ENCODE measurements around the gene AP1M1. TPM values are rescaled to one million over a fixed set of nuclear protein-coding genes. Genes with fewer than 3 reads are reported as not detected.

AP1M1 gene
- total and polyA plus RNA-seq, 5 donors from 2014 or later = 108 to 161 (median 159) TPM

DNA sequence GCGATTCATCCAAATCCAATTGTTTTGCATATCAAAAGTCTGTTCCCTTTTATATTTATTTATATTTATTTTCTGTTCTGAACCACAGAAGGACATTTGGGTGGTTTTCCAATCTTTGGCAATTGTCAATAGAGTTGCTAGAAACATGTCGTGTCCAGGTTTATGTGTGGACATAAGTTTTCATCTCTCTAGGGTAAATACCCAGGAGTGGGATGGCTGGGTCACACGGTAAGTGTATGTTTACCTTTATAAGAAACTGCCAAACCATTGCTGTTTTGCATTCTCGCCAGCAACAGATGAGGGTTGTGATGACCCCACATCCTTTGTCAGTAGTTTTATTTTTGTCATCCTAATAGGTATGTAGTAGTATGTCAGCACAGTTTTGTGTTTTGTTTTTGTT, 12.5 kb downstream of the AP1M1 start:
- Histone ChIP-seq H3K36me3 (ENCODE audit: control insufficient read depth, insufficient read depth, low read length) (peaks cover 33% of the 10 kb centered on the region), H3K9me3 (ENCODE audit: control insufficient read depth in 2 of 2, low read length in 2 of 2) (no peaks in the 10 kb centered on the region), H3K4me1 (ENCODE audit: control insufficient read depth, insufficient read depth, low read length, poor library complexity, severe bottlenecking) (peaks cover 5% of the 10 kb centered on the region), H3K27me3 (ENCODE audit: control insufficient read depth, insufficient read depth, low read length) (no peaks in the 10 kb centered on the region), H3K27ac (ENCODE audit: insufficient read depth, low read length, poor library complexity, severe bottlenecking) (no peak overlapping the region), H3K4me3 (ENCODE audit: low read depth, low read length) (no peak overlapping the region)
- Mint-ChIP-seq H3K27ac (no peak overlapping the region), H3K9me3 (peaks cover 0 to 2% (median 0%) of the 10 kb centered on the region in 7 donors), H3K4me3 (no peak overlapping the region), H3K36me3 (peaks cover 51% of the 10 kb centered on the region), H3K27me3 (no peaks in the 10 kb centered on the region), H3K4me1 (peaks cover 15 to 64% (median 34%) of the 10 kb centered on the region in 4 donors)
- DNase-seq = no peak
- no peak for ATAC-seq (ENCODE audit: low read depth in 2 of 2)

DNA sequence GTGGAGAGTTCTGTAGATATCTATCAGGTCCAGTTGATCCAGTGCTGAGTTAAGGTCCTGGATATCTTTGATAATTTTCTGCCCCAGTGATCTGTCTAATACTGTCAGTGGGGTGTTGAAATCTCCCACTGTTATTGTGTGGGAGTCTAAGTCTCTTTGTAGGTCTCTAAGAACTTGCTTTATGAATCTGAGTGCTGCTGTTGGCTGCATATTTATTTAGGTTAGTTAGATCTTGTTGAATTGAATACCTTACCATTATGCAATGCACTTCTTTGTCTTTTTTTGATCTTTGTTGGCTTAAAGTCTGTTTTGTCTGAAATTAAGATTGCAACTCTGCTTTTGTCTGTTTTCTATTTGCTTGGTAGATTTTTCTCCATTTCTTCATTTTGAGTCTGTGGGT, 15.4 kb downstream of the AP1M1 start:
- Mint-ChIP-seq H3K36me3 (peaks cover 58% of the 10 kb centered on the region), H3K4me3 (peak overlapping the region in 3 of 4 donors; percentile 46 to 73 (median 62)), H3K27ac (peak overlapping the region; percentile 80 to 89 (median 82)), H3K9me3 (peaks cover 0 to 2% (median 0%) of the 10 kb centered on the region in 7 donors), H3K4me1 (peaks cover 22 to 81% (median 49%) of the 10 kb centered on the region in 4 donors), H3K27me3 (no peaks in the 10 kb centered on the region)
- Histone ChIP-seq H3K4me1 (ENCODE audit: control insufficient read depth, insufficient read depth, low read length, poor library complexity, severe bottlenecking) (peaks cover 29% of the 10 kb centered on the region), H3K9me3 (ENCODE audit: control insufficient read depth in 2 of 2, low read length in 2 of 2) (no peaks in the 10 kb centered on the region), H3K27ac (ENCODE audit: insufficient read depth, low read length, poor library complexity, severe bottlenecking) (no peak overlapping the region), H3K4me3 (ENCODE audit: low read depth, low read length) (no peak overlapping the region), H3K27me3 (ENCODE audit: control insufficient read depth, insufficient read depth, low read length) (no peaks in the 10 kb centered on the region), H3K36me3 (ENCODE audit: control insufficient read depth, insufficient read depth, low read length) (peaks cover 37% of the 10 kb centered on the region)
- DNase-seq = no peak
- no peak for ATAC-seq (ENCODE audit: low read depth in 2 of 2)

DNA sequence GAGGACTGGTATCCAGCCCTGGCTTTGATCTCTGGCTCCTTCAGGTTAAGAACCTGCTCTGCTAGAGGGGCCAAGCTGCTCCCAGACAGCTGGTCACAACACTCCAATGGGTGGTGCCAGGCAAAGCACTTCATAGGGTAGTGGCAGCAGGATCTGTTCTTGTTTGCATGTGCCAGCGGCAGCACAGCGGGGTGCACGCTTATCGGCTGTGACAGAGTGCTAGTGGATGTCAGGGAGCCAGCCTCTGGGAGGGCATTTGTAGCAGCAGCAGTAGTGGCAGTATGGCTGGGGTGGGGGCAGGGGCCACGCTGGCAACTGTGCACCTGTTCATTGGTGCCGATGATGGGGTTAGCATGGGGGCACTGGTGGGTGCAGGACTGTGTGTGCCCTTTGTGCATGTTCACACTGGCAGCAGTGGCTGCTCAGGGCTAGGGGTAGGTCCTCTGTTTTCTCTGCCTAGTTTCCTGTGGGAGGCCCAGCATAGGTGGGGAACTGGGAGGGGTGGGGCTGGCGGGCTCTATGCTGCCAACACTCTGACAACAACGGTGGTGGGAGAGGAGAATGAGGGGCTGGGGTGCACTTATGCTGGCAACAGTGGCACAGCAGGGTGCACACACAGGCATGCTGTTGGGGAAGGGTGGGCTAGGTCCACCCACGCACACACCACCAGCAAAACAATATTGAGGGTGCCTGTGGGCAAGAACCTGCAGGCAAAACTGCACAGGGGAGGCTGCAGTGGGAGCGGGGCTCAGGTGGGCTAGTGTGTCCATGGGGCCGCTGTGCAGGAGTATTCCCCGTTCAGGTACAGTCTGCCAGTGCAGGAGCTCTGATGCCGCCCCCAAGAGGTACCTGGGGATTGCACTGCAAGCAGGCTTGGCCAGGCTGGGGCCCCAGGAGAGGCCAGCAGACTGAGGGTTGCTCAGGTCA, 19.3 kb downstream of the AP1M1 start:
- Histone ChIP-seq H3K9me3 (ENCODE audit: control insufficient read depth in 2 of 2, low read length in 2 of 2) (peaks cover 19 to 26% of the 10 kb centered on the region in 2 experiments), H3K4me1 (ENCODE audit: control insufficient read depth, insufficient read depth, low read length, poor library complexity, severe bottlenecking) (peaks cover 30% of the 10 kb centered on the region), H3K27me3 (ENCODE audit: control insufficient read depth, insufficient read depth, low read length) (no peaks in the 10 kb centered on the region), H3K27ac (ENCODE audit: insufficient read depth, low read length, poor library complexity, severe bottlenecking) (peak overlapping the region; percentile 52), H3K4me3 (ENCODE audit: low read depth, low read length) (peak overlapping the region; percentile 13), H3K36me3 (ENCODE audit: control insufficient read depth, insufficient read depth, low read length) (peaks cover 42% of the 10 kb centered on the region)
- peaks cover 26 to 66% (median 42%) of the 10 kb centered on the region in 4 donors for H3K4me1 Mint-ChIP-seq
- peak; percentile 85 to 88 for ATAC-seq (ENCODE audit: low read depth in 2 of 2)
- no peaks in the 10 kb centered on the region for H3K27me3 Mint-ChIP-seq
- peaks cover 0 to 26% (median 4%) of the 10 kb centered on the region in 7 donors for H3K9me3 Mint-ChIP-seq
- peak overlapping the region; percentile 66 to 90 (median 81) for H3K4me3 Mint-ChIP-seq
- H3K27ac Mint-ChIP-seq = peak overlapping the region; percentile 83 to 96 (median 94)
- DNase-seq = peak in 2 of 3 donors; percentile 37 to 80
- H3K36me3 Mint-ChIP-seq = peaks cover 57% of the 10 kb centered on the region

GRCh38 chr19:16217716-16218451, 20.2 kb downstream of the AP1M1 start:
- H3K27me3 Mint-ChIP-seq = no peaks in the 10 kb centered on the region
- H3K27me3 ChIP-seq (ENCODE audit: control insufficient read depth, insufficient read depth, low read length) = no peaks in the 10 kb centered on the region
- H3K4me3 Mint-ChIP-seq = peak overlapping the region in 2 of 4 donors; percentile 45 to 48
- H3K36me3 ChIP-seq (ENCODE audit: control insufficient read depth, insufficient read depth, low read length) = peaks cover 50% of the 10 kb centered on the region
- H3K27ac Mint-ChIP-seq = peak overlapping the region; percentile 87 to 94 (median 89)
- peak overlapping the region; percentile 52 for H3K27ac ChIP-seq (ENCODE audit: insufficient read depth, low read length, poor library complexity, severe bottlenecking)
- peaks cover 0 to 31% (median 4%) of the 10 kb centered on the region in 7 donors for H3K9me3 Mint-ChIP-seq
- peaks cover 26% of the 10 kb centered on the region for H3K4me1 ChIP-seq (ENCODE audit: control insufficient read depth, insufficient read depth, low read length, poor library complexity, severe bottlenecking)
- H3K4me1 Mint-ChIP-seq = peaks cover 17 to 57% (median 34%) of the 10 kb centered on the region in 4 donors
- no peak overlapping the region for H3K4me3 ChIP-seq (ENCODE audit: low read depth, low read length)
- peaks cover 50% of the 10 kb centered on the region for H3K36me3 Mint-ChIP-seq
- DNase-seq (no peak), ATAC-seq (ENCODE audit: low read depth in 2 of 2) (no peak)
- peaks cover 22 to 26% of the 10 kb centered on the region in 2 experiments for H3K9me3 ChIP-seq (ENCODE audit: control insufficient read depth in 2 of 2, low read length in 2 of 2)

GRCh38 chr19:16218851-16219250, 21.1 kb downstream of the AP1M1 start:
- Mint-ChIP-seq H3K4me1 (peaks cover 13 to 51% (median 27%) of the 10 kb centered on the region in 4 donors), H3K9me3 (peaks cover 0 to 31% (median 4%) of the 10 kb centered on the region in 7 donors), H3K4me3 (peak overlapping the region in 3 of 4 donors; percentile 13 to 69 (median 45)), H3K27ac (peak overlapping the region; percentile 87 to 94 (median 89)), H3K27me3 (no peaks in the 10 kb centered on the region), H3K36me3 (peaks cover 50% of the 10 kb centered on the region)
- Histone ChIP-seq H3K27ac (ENCODE audit: insufficient read depth, low read length, poor library complexity, severe bottlenecking) (no peak overlapping the region), H3K27me3 (ENCODE audit: control insufficient read depth, insufficient read depth, low read length) (no peaks in the 10 kb centered on the region), H3K9me3 (ENCODE audit: control insufficient read depth in 2 of 2, low read length in 2 of 2) (peaks cover 22 to 26% of the 10 kb centered on the region in 2 experiments), H3K36me3 (ENCODE audit: control insufficient read depth, insufficient read depth, low read length) (peaks cover 57% of the 10 kb centered on the region), H3K4me1 (ENCODE audit: control insufficient read depth, insufficient read depth, low read length, poor library complexity, severe bottlenecking) (peaks cover 26% of the 10 kb centered on the region), H3K4me3 (ENCODE audit: low read depth, low read length) (no peak overlapping the region)
- no peak for DNase-seq
- no peak for ATAC-seq (ENCODE audit: low read depth in 2 of 2)

- Mint-ChIP-seq H3K4me3 (no peak overlapping the region), H3K27me3 (no peaks in the 10 kb centered on the region), H3K9me3 (peaks cover 0 to 31% (median 4%) of the 10 kb centered on the region in 7 donors), H3K27ac (peak overlapping the region in 1 of 3 donors; percentile 43), H3K36me3 (peaks cover 37% of the 10 kb centered on the region), H3K4me1 (peaks cover under 1 to 21% (median 7%) of the 10 kb centered on the region in 4 donors)
- no peak overlapping the region for H3K27ac ChIP-seq (ENCODE audit: insufficient read depth, low read length, poor library complexity, severe bottlenecking)
- no peak for ATAC-seq (ENCODE audit: low read depth in 2 of 2)
- H3K9me3 ChIP-seq (ENCODE audit: control insufficient read depth in 2 of 2, low read length in 2 of 2) = peaks cover 22 to 26% of the 10 kb centered on the region in 2 experiments
- no peaks in the 10 kb centered on the region for H3K27me3 ChIP-seq (ENCODE audit: control insufficient read depth, insufficient read depth, low read length)
- peaks cover 4% of the 10 kb centered on the region for H3K4me1 ChIP-seq (ENCODE audit: control insufficient read depth, insufficient read depth, low read length, poor library complexity, severe bottlenecking)
- no peak overlapping the region for H3K4me3 ChIP-seq (ENCODE audit: low read depth, low read length)
- DNase-seq = no peak
- peaks cover 89% of the 10 kb centered on the region for H3K36me3 ChIP-seq (ENCODE audit: control insufficient read depth, insufficient read depth, low read length)
Measured at GRCh38 chr19:16222806-16223205, 25.1 kb downstream of the AP1M1 start.

GRCh38 chr19:16223746-16224145, 26.0 kb downstream of the AP1M1 start:
- H3K4me1 ChIP-seq (ENCODE audit: control insufficient read depth, insufficient read depth, low read length, poor library complexity, severe bottlenecking) = no peaks in the 10 kb centered on the region
- H3K27ac ChIP-seq (ENCODE audit: insufficient read depth, low read length, poor library complexity, severe bottlenecking) = no peak overlapping the region
- Mint-ChIP-seq H3K4me1 (peaks cover 0 to 12% (median 4%) of the 10 kb centered on the region in 4 donors), H3K36me3 (peaks cover 31% of the 10 kb centered on the region), H3K9me3 (peaks cover 0 to 31% (median 4%) of the 10 kb centered on the region in 7 donors), H3K27me3 (no peaks in the 10 kb centered on the region), H3K4me3 (no peak overlapping the region), H3K27ac (peak overlapping the region in 1 of 3 donors; percentile 43)
- H3K9me3 ChIP-seq (ENCODE audit: control insufficient read depth in 2 of 2, low read length in 2 of 2) = peaks cover 22 to 26% of the 10 kb centered on the region in 2 experiments
- peaks cover 91% of the 10 kb centered on the region for H3K36me3 ChIP-seq (ENCODE audit: control insufficient read depth, insufficient read depth, low read length)
- DNase-seq (no peak), ATAC-seq (ENCODE audit: low read depth in 2 of 2) (no peak)
- no peak overlapping the region for H3K4me3 ChIP-seq (ENCODE audit: low read depth, low read length)
- H3K27me3 ChIP-seq (ENCODE audit: control insufficient read depth, insufficient read depth, low read length) = no peaks in the 10 kb centered on the region
